ENCODE data around the gene HTR4. TPM values are rescaled to one million over a fixed set of nuclear protein-coding genes. Genes with fewer than 3 reads are reported as not detected.
A peak's percentile ranks its signal among the peaks of the same experiment; 100 is the strongest.
"Not testable (repeated sequence)": the region's sequence is repeated elsewhere in the genome, so short reads cannot be mapped to it uniquely, and the experiment has no call there.

Gene HTR4
- polyA plus RNA-seq, 3 donors, result 0.07 to 0.11 TPM; not detected in 1

DNA sequence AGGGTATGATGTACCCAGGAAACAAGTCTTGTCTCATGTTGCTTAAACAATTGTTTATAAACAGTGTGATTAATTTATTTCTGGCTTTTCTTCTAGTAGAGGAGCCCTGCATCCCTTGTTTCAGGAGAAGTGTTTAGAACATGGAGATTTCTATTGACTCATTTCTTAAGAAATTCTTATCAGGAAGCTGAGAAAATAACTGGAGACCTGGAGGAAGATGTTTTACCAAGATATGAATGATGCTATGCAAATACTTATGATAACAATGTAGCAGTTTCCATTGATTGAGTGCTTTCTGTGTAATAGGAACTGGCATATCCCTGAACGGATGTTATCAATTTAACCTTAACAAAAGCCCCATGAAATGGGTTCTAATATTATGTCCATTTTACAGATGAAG is 162.0 kb downstream of the HTR4 start:
- DNase-seq (ENCODE audit: extremely low read depth in 1 of 11, low read depth in 9 of 11, low spot score in 4 of 11), result no peak

- DNase-seq (ENCODE audit: extremely low read depth in 1 of 11, low read depth in 9 of 11, low spot score in 4 of 11), result no peak
These were observed 162.5 kb downstream of the HTR4 start for GRCh38 chr5:148491793-148492184.

DNA sequence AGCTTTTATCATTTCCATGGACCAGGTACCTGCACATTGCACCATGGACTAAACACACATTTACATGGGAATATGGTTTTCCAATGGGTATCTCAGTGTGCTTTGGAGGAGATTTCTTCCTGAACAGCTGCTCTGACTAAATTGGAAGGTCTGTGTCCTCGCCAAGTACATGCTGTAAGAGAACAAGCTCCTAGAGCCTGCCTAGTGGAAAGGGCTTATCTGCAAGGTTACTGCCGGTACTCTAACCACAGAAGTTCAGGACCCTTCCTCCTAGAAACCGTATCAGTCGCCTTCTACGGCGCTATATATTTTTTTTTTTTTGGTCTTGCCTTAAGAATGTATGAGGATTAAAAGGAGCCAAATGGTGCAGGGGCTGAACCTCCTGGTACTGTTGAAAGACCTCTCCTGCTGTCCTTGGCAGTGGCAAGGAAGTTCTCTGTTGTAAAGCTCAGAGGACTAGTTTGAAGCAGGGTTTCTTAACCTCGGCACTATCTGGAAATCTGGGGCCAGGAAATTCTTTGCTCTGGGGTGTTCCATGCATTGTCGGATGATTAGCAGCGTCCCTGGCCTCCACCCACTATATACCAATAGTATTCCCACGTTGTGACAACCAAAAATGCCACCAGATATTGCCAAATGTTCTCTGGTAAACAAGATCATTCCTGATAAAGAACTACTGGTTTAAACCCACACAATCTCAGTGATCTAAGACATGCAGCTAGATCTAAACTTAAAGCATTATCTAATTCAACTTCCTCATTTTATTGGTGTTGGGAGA is 163.1 kb downstream of the HTR4 start:
- no peak for DNase-seq (ENCODE audit: extremely low read depth in 1 of 11, low read depth in 9 of 11, low spot score in 4 of 11)

DNA sequence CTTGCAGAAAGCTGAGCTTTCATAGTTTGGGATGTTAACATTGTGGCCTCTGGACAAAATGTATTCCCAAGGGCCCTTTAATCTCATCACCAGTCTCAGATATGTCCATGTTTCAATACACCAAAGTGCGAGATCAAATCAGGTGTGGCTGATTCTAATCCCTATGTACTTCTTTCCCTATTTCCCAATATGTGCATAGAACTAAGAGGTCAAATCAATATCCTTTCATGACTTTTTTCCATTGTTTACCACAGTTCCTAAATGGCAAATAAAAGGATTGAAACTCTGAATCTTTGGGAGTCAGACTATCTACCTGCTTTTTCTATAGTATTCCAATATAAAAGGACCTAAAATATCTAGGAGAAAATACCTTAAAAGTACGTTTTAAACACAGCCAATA is 165.6 kb downstream of the HTR4 start:
- no peak for DNase-seq (ENCODE audit: extremely low read depth in 1 of 11, low read depth in 9 of 11, low spot score in 4 of 11)

- no peak for DNase-seq (ENCODE audit: extremely low read depth in 1 of 11, low read depth in 9 of 11, low spot score in 4 of 11)
These were observed 167.9 kb downstream of the HTR4 start for GRCh38 chr5:148486456-148486855.

DNA sequence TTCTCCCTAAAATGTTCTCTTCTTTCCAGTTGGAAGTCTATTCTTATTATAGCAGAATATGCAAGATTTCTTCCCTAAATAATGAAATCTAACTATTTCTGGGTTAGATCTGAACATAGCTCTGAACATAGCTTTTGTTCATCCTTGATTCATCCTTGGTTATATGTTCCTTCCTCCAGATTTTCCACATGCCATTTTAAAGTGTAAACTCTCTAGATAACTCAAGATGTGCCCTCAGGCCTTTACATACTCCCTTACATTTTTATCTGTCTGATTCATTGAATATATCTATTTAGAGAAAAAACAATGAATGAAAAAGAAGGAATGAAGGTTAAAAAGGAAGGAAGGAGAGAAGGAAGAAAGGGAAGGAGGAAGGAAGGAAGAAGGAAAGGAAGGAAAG is 169.7 kb downstream of the HTR4 start:
- no peak for DNase-seq (ENCODE audit: extremely low read depth in 1 of 11, low read depth in 9 of 11, low spot score in 4 of 11)

DNA sequence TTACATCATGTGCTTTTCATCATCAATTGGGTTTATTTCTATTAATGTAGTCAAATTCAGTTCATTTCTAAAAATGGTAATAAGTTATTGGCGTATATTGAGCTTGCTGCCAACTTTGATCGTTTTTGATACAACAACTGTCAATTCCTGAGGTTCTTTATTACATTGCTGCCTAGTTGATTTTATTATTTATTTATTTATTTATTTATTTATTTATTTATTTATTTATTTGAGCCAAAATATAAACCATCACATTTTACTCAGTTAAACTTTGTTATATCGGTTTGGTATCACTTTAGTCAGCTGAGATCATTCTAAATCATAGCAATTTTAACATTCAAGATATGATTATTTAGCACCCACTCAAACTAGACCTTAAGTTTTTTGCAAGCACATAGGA is 170.6 kb downstream of the HTR4 start:
- DNase-seq (ENCODE audit: extremely low read depth in 1 of 11, low read depth in 9 of 11, low spot score in 4 of 11), result no peak

DNA sequence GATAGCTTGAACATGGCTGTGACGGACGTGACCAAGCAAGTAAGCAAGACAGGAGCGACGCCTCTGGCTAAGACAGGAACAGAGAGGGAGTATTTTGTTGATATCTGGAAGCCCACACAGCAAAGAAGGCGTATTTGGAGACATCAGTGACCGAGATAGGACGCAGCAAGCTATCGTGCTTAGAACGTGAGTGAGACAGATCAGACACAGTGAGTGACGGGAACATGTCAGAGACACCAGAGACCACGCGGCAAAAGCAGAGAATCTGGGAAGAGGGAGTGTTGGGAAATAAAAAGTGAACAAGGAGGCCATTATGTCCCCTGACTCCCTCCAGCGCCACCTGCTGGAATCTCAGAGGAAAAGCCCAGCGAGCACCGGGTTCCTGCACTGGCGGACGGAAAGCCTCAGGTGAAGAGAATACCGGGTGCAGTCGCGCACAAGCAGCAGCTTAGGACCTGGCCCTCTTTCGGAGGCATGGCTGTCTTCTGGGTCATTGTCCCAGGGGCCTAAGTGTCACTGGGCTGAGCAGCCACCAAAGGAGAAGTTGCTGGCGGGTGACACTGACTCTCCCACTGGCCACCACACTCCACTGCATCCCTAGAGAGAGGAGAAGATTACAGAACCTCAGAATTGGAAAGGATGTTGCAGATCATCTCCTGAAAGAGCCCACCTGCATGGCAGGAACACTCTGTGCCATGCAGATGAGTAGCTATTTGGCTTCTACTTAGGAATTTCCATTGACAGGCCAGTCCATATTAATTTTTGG is 171.4 kb downstream of the HTR4 start:
- DNase-seq (ENCODE audit: extremely low read depth in 1 of 11, low read depth in 9 of 11, low spot score in 4 of 11), result peak in 7 of 11 donors; percentile 3 to 22 (median 9)

DNA sequence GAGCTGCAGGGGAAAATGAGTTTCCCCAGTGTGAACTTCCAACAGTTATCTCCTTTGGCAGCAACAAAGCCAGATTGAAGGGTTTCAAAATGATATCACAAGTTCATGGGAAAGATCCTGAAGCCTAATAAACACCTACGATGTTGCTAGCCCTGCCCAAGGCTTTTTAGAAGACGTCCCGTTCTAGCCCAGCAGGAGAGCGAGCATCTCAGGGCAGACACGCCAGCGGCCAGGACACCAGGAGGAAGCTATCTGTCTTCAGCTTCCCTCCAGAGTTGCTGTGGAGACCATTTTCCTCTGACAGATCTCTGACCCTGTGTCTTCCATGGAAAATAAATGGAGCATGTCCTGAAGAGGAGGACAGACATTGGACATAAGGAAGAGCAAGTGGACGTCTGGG is 172.1 kb downstream of the HTR4 start:
- no peak for DNase-seq (ENCODE audit: extremely low read depth in 1 of 11, low read depth in 9 of 11, low spot score in 4 of 11)

DNA sequence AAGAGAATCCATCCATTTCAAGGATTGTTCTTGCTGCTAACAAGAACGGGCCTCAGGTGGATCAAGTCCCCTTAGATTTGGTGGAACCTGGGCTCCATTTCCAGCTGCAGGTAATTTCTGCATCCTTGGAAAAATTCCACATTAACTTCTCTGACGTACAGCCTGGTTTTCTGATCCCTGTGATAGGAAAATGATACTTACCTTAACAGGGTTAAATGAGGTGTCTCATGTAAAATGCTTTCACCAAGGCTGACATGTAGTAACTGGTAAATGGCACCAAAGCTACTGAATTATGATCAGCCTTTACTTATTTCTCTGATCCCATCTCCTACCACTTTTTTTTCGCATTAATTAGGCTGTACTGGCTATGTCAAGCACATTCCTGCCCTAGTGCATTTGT is 176.9 kb downstream of the HTR4 start:
- DNase-seq (ENCODE audit: extremely low read depth in 1 of 11, low read depth in 9 of 11, low spot score in 4 of 11), result no peak

DNA sequence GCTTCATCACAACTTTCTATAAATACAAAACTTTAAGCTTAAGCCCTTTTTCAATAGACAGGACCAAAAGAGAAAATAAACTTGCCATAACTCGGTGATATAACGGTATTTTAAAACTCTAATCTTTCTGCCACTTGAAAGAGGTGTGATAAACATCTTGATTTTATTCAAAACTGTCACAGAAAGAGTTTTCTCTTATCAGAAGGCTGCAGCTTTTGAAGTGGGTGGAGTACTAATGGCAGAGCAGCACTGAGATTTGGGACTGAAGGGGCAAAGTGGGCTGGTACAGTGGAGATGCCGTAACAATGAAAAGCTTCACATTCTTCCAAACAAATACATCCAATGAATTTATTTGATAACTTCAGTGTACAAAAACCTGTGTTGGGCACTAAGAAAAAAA is 178.0 kb downstream of the HTR4 start:
- DNase-seq (ENCODE audit: extremely low read depth in 1 of 11, low read depth in 9 of 11, low spot score in 4 of 11), result no peak

DNA sequence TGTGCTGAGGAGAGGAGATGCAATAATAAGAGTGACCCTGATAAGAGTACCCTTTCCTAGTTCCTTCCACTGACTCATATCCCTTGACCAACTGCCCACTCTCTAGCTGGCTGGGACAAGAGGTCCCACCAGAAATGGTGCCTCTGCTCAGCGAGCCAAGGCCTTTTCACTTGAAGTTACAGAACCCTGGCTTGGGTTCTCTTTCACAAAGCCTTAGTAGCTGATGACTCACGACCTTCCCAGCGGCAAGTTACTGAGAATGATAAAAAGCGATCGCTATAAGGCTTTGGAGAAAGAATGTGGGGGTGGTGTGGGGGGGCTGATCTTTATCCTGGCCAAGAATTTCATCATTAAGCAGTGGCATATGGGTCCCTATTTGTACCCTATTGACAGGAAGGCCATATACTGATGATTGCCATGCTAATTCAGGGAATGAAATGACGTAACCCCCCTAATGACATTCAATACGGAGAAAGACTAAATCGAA is 180.3 kb downstream of the HTR4 start:
- DNase-seq (ENCODE audit: extremely low read depth in 1 of 11, low read depth in 9 of 11, low spot score in 4 of 11), result no peak

DNA sequence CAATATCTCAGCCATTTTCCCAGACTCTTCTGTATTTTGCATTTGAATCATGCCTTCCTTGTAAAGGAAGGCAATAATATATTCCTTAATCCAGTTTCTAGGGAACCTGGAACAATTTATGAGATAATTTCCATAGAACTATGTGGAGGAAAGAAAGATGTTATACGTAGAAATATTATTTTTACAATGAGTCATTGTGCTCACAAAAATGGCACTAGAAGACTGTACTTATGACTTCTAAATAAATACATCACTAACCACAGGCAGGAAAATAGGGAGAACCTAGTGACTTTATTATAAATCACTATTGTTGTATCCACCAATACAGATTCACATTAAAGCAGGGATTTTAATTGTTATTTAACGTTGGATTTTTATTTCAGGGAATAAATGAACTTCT is 182.9 kb downstream of the HTR4 start:
- DNase-seq (ENCODE audit: extremely low read depth in 1 of 11, low read depth in 9 of 11, low spot score in 4 of 11), result no peak

GRCh38 chr5:148469501-148469935 is 184.8 kb downstream of the HTR4 start:
- DNase-seq (ENCODE audit: extremely low read depth in 1 of 11, low read depth in 9 of 11, low spot score in 4 of 11), result no peak

DNA sequence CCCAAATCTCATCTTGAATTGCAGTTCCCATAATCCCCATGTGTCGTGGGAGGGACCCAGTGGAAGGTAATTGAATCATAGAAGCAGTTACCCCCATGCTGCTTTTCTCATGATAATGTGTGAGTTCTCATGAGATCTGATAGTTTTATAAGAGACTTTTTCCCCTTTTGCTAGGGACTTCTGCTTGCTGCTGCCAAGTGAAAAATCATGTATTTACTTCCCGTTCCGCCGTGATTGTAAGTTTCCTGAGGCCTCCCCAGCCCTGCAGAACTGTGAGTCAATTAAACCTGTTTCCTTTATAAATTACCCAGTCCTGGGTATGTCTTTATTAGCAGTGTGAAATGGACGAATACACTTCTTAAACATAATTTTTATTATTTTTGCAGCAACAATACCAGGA is 185.6 kb downstream of the HTR4 start:
- not testable (repeated sequence) for DNase-seq (ENCODE audit: extremely low read depth in 1 of 11, low read depth in 9 of 11, low spot score in 4 of 11)

- no peak for DNase-seq (ENCODE audit: extremely low read depth in 1 of 11, low read depth in 9 of 11, low spot score in 4 of 11)
These were observed 186.4 kb downstream of the HTR4 start for GRCh38 chr5:148467958-148468357.

GRCh38 chr5:148466236-148466580 is 188.1 kb downstream of the HTR4 start:
- no peak for DNase-seq (ENCODE audit: extremely low read depth in 1 of 11, low read depth in 9 of 11, low spot score in 4 of 11)

DNA sequence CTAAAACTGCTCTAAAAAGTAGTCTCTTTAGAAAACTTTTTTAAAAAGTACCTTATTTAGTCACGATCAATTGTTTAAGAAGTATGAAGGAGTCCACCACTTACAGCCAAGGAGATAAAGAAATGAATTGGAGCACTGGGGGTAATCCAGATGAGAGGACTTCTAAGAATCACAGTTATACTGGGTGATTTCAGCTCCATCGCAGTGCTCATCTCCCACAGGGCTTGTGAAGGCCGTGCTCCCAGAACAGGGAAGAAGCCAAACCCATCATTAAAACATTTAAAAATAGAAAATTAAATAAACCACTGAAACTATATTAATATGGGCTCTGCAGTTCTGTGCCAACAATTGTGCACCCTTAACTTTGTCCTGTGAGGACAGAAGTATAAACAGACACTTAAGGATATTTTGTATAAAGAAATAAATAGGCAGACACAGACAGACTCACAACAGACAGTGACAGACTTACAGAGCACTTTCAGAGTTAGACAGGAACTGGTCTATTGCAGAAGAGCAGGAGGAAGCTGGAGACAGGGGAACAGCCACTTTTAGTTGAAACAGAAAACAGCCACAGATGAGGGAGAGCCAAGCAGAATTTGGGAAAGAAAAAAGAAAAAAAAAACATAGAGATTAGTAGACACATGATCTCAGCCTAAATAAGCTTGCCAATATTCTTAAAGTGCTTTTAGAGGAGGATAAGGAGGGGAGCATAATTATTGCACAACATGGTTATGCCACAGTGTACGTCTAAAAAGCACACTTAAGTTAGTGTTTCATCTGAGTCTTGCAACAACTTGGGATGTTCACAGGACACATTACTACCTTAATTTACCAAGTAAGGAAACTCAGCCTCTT is 188.7 kb downstream of the HTR4 start:
- DNase-seq (ENCODE audit: extremely low read depth in 1 of 11, low read depth in 9 of 11, low spot score in 4 of 11), result no peak

DNA sequence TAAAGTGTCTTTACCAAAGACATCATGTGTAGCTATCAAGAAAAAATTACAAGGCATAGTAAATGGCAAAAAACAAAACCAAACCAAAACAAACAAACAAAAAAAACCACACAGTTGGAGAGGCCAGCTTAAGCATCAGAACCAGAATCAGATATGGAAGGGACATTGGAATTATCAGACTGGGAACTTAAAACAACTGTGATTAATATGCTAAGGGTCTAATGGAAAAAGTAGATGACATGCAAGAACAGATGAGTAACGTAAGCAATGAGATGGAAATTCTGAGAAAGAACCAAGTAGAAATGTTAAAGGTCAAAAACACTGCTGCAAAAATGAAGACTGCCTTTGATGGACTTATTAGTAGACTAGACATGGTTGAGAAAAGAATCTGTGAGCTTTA is 194.7 kb downstream of the HTR4 start:
- DNase-seq (ENCODE audit: extremely low read depth in 1 of 11, low read depth in 9 of 11, low spot score in 4 of 11), result no peak
